Smooth muscle cell (in vitro differentiated cells): ENCODE measurements around the gene AHCYL2. TPM values are rescaled to one million over a fixed set of nuclear protein-coding genes. Genes with fewer than 3 reads are reported as not detected.

Experiments used
- DNase-seq: peaks from one replicate; lab custom pipeline; 2025; ENCODE audit not compliant: unreplicated experiment; lab: John Stamatoyannopoulos, UW
- H2AFZ ChIP-seq: fragments of 200-600 bp; sonication (generic); 2 replicates; pipeline ENCODE4 v1.6.0; 2016; ENCODE audit warnings: antibody characterized with exemption, low read depth, mild to moderate bottlenecking
- H3F3A ChIP-seq: fragments of 200-600 bp; sonication (generic); 2 replicates; pipeline ENCODE4 v1.6.0; 2017; ENCODE audit warnings: antibody characterized with exemption, low read depth
- H3K27ac ChIP-seq: fragments of 200-600 bp; sonication (generic); 2 replicates; pipeline ENCODE4 v1.5.1; 2016; ENCODE audit warnings: low read depth, mild to moderate bottlenecking
- H3K27me3 ChIP-seq: fragments of 200-600 bp; sonication (generic); 2 replicates; pipeline ENCODE4 v1.6.1; 2016; ENCODE audit warnings: low read depth, mild to moderate bottlenecking
- H3K36me3 ChIP-seq: fragments of 200-600 bp; sonication (generic); 2 replicates; pipeline ENCODE4 v1.5.1; 2016; ENCODE audit warnings: low read depth
- H3K4me1 ChIP-seq: fragments of 200-600 bp; sonication (generic); 2 replicates; pipeline ENCODE4 v1.5.1; 2016; ENCODE audit warnings: low read depth
- H3K4me2 ChIP-seq: fragments of 200-600 bp; sonication (generic); 2 replicates; pipeline ENCODE4 v1.6.0; 2016; ENCODE audit warnings: mild to moderate bottlenecking
- H3K4me3 ChIP-seq: fragments of 200-600 bp; sonication (generic); 2 replicates; pipeline ENCODE4 v1.5.1; 2016; ENCODE audit warnings: mild to moderate bottlenecking
- H3K79me2 ChIP-seq: fragments of 200-600 bp; sonication (generic); 2 replicates; pipeline ENCODE4 v1.6.0; 2016; ENCODE audit warnings: low read depth, mild to moderate bottlenecking
- H3K9ac ChIP-seq: fragments of 200-600 bp; sonication (generic); 2 replicates; pipeline ENCODE4 v1.6.0; 2016; ENCODE audit warnings: low read depth
- H3K9me3 ChIP-seq: fragments of 200-600 bp; sonication (generic); replicated peaks from 2 replicates; pipeline ENCODE4 v1.5.1; 2016; ENCODE audit warnings: low read depth
- H4K20me1 ChIP-seq: fragments of 200-600 bp; sonication (generic); 2 replicates; pipeline ENCODE4 v1.6.0; 2016; ENCODE audit warnings: low read depth
- CTCF ChIP-seq: fragments of 200-600 bp; sonication (generic); IDR thresholded peaks from 2 replicates; pipeline ENCODE4 v1.5.1; 2017; ENCODE audit warnings: borderline replicate concordance, mild to moderate bottlenecking, antibody characterized with exemption; ENCODE audit not compliant: insufficient read depth, poor library complexity, severe bottlenecking
- WGBS: methylation state at CpG from one replicate; pipeline ENCODE4 v1.1.7; 2016; ENCODE audit warnings: low lambda C conversion rate; 5-methylcytosine and 5-hydroxymethylcytosine counted together
- polyA plus RNA-seq: library from polyadenylated mRNA; unstranded; fragments of >200 nt; fragmentation: Nextera tagmentation; extraction: Ambion mirVana; gene quantifications from 2 replicates; pipeline ENCODE4 v1.2.1, GENCODE V29; 2016
- total RNA-seq: library from RNA; depleted of rRNA; stranded (reverse); fragments of >200 nt; gene quantifications from 2 replicates; pipeline ENCODE4 v1.2.3, GENCODE V29; 2014

AHCYL2 gene
- total and polyA plus RNA-seq, 2 experiments from 2014 or later: 6.3 to 7.3 TPM

DNA sequence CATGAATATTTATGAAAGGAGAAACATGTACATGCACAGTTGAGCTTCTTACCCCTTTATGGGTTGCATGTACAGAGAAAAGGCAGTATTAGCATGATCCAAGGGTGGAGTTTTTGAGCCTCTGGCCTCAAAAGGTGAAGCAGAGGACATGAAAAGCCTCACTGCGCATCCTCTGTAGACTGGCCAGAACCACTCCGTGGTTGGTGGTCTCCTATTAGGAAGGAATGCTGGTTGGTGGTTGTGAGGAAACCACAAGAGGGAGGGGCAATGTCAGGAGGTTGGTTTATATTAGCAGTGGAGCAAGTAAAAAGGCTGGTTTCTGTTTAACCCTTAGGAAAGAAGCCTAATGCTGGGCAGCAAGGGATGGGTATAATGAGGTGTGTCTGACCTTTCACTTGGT lies 37.5 kb downstream of the AHCYL2 start:
- no peaks in the 10 kb centered on the region for H3K36me3 ChIP-seq
- H3F3A ChIP-seq: no peaks in the 10 kb centered on the region
- H3K4me2 ChIP-seq: no peak overlapping the region
- H4K20me1 ChIP-seq: no peaks in the 10 kb centered on the region
- no peak for DNase-seq
- H3K4me3 ChIP-seq: no peak overlapping the region
- H2AFZ ChIP-seq: no peak overlapping the region
- no peak overlapping the region for H3K9ac ChIP-seq
- no peak overlapping the region for H3K27ac ChIP-seq
- no peaks in the 10 kb centered on the region for H3K9me3 ChIP-seq
- TF ChIP-seq CTCF: no peak
- H3K27me3 ChIP-seq: no peaks in the 10 kb centered on the region
- no peaks in the 10 kb centered on the region for H3K79me2 ChIP-seq
- peaks cover 20% of the 10 kb centered on the region for H3K4me1 ChIP-seq
- 67% methylated on average over 2 of the region's 2 CpGs for WGBS

- H3K9me3 ChIP-seq: no peaks in the 10 kb centered on the region
- H3K36me3 ChIP-seq: no peaks in the 10 kb centered on the region
- no peak overlapping the region for H3K9ac ChIP-seq
- no peak overlapping the region for H3K4me2 ChIP-seq
- H3K27me3 ChIP-seq: no peaks in the 10 kb centered on the region
- no peaks in the 10 kb centered on the region for H4K20me1 ChIP-seq
- DNase-seq: no peak
- no peaks in the 10 kb centered on the region for H3F3A ChIP-seq
- no peak overlapping the region for H2AFZ ChIP-seq
- 92% methylated on average over 2 of the region's 2 CpGs for WGBS
- H3K4me3 ChIP-seq: no peak overlapping the region
- H3K27ac ChIP-seq: no peak overlapping the region
- no peak for TF ChIP-seq CTCF
- H3K79me2 ChIP-seq: no peaks in the 10 kb centered on the region
- H3K4me1 ChIP-seq: peaks cover 12% of the 10 kb centered on the region
These were observed 38.3 kb downstream of the AHCYL2 start for GRCh38 chr7:129263168-129263567.

DNA sequence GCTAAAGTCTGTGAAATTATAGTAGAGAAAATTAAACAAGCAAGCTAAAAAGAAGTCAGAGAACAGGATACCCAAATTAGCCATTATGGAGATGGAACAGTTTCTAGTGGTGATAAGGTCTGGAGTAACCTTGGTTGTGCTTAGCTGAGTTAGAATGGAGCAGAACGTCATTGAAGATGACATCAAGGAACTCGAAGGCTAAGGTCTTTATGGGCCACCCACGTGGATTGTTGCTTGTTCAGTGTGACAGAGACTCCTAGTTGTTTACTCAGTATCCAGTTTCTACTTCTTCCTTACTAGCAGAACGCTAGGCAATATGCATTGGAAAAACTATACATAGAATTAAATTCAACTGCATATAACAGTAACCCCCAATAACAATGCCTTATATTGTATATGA lies 39.7 kb downstream of the AHCYL2 start:
- H3K4me3 ChIP-seq: no peak overlapping the region
- 82% methylated on average over 4 of the region's 4 CpGs for WGBS

More for the DNA sequence above, 39.7 kb downstream of the AHCYL2 start:
- no peak overlapping the region for H2AFZ ChIP-seq
- no peak for DNase-seq
- H3K4me2 ChIP-seq: no peak overlapping the region
- H3K36me3 ChIP-seq: no peaks in the 10 kb centered on the region
- no peak overlapping the region for H3K27ac ChIP-seq
- no peaks in the 10 kb centered on the region for H3F3A ChIP-seq
- no peaks in the 10 kb centered on the region for H3K9me3 ChIP-seq
- H3K79me2 ChIP-seq: no peaks in the 10 kb centered on the region
- peaks cover 2% of the 10 kb centered on the region for H3K4me1 ChIP-seq
- no peak for TF ChIP-seq CTCF
- H4K20me1 ChIP-seq: no peaks in the 10 kb centered on the region
- no peak overlapping the region for H3K9ac ChIP-seq
- H3K27me3 ChIP-seq: no peaks in the 10 kb centered on the region
